NCI-H187 treated with DMSO at 0.1 percent for 48 hours (cell line): ENCODE results near the gene IQCK.

Source experiments
- DNase-seq: peaks from one replicate; lab custom pipeline; 2025; lab: John Stamatoyannopoulos, UW

IQCK gene

GRCh38 chr16:19804538-19805323 is 86.7 kb downstream of the IQCK start:
- peak; percentile 20 for DNase-seq

GRCh38 chr16:19805459-19806162 is 87.5 kb downstream of the IQCK start:
- no peak for DNase-seq

GRCh38 chr16:19808061-19808641 is 90.1 kb downstream of the IQCK start:
- DNase-seq = no peak

DNA sequence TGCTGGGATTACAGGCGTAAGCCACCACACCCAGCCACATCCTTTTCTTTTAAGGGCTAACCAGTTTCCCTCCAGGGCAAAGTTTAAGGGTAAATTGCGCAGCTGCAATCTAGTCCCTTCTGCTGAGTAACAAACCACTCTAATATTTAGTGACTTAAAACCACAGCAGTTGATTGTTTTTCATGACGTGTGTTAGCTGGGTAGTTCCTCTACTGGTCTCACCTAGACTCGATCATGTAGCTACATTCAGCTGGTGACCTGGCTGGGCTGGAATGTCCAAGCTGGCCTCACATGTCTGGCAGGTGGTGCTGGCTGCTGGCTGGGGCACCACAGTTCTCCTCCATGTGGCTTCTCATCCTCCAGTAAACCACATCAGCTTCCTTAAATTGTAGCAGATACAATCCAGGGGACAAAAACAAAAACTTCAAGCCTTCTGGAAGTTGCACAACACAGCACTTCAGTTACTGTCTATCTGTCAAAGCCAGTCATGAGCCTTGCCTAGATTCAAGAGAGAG is 91.1 kb downstream of the IQCK start:
- DNase-seq = no peak

GRCh38 chr16:19809693-19810092 is 91.6 kb downstream of the IQCK start:
- DNase-seq = no peak

DNA sequence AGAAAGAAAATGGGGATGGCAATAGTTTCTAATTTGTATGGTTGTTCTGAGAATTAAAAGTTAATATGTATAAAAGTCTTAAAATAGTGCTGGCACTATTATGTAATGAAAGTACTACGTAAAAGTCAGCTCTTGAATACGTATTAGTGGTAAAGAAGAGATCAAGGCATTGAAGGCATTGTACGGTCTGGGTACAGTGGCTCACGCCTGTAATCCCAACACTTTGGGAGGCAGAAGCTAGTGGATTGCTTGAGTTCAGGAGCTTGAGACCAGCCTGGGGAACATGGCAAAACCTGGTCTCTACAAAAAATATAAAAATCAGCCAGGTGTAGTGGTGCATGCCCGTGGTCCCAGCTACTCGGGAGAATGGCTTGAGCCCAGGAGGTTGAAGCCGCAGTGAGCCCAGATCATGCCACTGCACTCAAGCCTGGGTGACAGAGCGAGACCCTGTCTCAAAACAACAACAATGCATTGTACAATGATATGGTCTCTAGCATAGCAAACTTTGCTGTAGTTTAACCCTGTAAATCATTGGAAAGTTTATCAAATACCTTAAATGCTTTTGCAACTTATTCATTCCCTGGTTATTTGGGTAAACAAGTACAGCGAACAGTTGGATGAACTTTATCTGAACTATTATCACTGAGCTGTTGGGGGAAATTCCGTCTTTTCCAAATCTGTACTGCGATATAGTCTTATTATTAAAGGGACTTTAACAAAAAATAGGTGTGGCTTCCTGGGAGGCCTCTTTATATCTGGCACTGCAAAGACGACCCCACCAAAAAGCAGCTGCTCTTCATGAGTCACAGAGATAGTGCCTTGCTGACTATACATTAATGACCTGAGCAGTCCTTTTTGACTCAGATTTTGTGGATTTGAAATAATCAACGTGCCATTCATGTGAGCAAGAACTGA is 93.0 kb downstream of the IQCK start:
- no peak for DNase-seq

- DNase-seq = no peak
Measured at GRCh38 chr16:19812986-19813385, 94.9 kb downstream of the IQCK start.

DNA sequence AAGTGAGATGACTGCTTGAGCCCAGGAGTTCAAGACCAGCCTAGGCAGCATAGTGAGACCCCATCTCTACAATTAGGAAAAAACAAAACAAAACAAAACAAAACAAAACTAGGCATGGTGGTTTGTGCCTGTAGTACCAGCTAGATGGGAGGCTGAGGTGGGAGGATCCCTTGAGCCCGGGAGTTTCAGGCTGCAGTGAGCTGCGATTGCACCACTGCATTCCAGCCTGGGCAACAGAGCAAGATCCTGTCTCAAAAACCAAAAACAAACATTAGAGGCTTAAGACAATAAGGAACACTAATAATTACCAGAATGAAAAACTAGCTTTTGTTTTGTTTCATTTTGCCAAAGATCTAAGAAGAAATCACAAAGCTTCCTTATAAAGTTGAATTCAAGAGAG is 97.3 kb downstream of the IQCK start:
- DNase-seq = no peak

- no peak for DNase-seq
Measured at GRCh38 chr16:19817122-19817521, 99.1 kb downstream of the IQCK start.

DNA sequence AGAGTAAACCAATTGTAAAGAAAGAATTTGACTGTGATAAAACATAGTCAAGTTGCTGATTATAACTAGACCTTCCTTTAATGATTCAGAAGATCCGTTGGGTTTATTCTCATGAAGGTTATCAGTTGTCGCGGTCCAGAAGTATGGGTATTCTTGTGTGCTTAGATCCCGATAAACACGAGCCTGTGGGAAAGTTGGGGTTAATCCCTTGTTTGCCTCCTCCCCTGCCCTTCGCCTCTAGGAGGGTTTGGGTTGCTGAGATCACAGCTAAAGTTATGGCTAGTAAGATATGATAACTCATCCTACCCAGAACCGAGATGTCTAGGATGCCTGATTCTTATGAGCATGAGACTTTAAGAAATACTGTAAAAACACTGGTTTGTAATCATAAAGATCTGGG is 99.8 kb downstream of the IQCK start:
- DNase-seq = no peak

DNA sequence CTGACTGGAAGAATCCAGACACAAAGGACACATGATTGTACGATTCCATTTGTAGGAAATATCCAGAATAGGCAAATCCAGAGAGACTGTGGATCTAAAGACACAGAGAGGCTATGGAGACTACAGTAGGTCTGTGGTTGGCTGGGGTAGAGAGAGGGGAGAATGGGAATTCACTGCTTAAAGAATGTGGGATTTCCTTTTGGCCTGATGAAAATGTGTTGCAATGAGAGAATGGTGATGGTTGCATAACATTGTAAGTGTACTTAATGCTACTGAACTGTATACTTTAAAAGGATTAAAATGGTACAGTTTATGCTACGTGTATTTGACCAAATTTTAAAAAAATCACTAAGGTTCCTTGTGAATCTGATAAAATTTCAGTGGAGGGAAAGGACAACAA is 104.5 kb downstream of the IQCK start:
- no peak for DNase-seq

DNA sequence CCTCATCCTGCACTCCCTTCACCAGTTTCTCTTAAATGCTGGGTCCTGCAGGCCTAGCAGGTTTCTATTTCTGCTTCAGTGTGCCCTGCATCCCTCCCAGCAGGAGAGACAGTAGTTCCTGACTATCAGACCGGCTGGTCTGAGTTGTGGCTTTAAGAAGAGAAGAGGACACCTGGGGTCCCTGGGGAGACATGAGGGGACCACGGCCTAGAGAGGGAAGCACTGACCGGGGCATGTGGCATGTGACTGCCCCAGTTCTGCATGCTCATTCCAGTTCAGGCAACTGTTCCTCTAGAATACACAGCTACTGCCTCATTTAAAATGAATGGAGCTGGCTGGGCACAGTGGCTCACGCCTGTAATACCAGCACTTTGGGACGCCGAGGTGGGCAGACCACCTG is 105.3 kb downstream of the IQCK start:
- no peak for DNase-seq

DNA sequence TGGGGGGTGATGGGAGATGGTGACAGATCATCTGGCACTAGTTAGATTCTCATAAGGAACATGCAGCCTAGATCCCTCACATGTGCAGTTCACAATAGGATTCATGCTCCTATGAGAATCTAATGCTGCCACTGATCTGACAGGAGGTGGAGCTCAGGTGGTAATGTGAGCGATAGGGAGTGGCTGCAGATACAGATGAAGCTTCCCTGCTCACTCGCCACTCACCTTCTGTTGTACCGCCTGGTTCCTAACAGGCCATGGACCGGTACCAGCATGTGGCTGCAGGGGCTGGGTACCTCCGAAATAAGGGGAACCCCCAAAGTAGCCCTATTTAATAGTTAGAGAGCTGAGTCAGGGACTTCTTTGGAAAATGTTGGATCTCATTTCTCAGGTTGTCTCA is 106.1 kb downstream of the IQCK start:
- no peak for DNase-seq

DNA sequence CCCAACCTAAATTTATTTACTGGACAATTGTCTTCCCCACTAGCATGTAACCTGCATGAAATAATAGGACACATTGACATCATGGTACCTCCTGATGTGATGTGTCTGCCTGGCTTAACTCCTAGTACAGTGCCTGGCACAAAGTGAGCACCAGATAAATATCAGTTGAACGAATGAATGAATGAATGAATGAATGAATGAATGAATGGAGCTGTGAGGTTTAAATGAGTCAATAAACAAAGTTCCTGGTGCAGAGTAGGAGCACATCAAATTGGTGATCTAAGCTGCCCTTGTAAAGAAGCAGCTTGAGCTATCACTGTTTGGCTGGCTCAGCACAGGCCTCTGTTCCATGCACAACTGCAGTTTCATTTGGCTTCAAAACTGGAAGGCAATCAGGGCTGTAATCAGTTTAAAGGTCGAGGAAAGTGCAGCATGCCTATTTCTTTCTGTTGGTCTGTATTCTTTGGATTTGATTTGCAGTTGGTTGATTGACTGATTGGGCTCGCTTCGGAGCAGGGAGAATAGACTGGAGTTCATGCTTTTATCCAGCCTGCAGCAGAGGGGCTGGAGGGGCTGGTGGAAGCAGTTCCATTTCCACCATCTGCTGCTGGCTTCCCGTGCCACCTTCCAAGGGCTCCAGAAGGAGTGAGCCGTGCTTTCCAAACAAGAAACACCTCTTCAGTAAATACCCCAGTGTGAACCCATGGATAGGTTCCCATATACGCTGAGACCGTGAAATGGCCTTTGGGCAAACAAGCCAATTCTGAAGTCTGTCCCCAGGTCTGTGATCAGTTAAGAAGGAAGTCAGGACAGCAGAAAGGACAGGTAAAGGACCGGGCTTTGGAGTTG is 112.0 kb downstream of the IQCK start:
- DNase-seq = no peak

- DNase-seq = no peak
Measured at GRCh38 chr16:19830902-19831560, 113.0 kb downstream of the IQCK start.

GRCh38 chr16:19831678-19832077 is 113.6 kb downstream of the IQCK start:
- DNase-seq = no peak

DNA sequence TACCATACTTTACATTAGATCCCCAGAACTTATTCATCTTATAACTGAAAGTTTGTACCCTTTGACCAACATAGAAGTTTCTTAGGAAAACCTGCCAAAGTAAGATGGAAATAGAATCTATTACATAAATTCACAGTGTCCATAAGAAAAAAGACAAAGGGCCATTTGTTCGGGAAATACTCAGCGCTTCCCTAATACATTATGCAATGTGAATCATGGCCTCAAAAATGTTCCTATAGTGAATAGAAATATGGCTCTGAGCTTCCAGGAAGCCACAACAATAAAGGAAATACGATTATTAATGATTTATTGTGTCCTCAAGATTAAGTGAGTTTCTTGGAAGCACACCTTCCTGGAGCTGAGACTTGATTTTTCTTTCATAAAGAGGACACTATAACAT is 115.1 kb downstream of the IQCK start:
- DNase-seq = no peak

GRCh38 chr16:19833581-19833980 is 115.5 kb downstream of the IQCK start:
- DNase-seq = no peak

DNA sequence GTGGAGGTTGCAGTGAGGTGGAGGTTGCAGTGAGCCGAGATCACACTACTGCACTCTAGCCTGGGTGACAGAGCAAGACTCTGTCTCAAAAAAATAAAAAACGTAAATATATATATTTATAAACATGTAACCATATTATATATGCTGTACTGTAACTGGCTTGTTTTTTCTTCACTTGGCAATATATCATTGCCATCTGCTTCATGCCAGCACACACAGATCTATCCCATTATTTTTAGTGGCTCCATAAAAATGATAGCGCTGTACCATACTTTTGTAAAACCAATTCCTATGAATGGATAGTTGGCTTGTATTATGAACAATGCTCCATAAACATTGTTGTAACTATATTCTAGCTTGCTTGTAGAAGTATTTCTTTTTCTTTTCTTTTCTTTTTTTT is 117.1 kb downstream of the IQCK start:
- DNase-seq = no peak

DNA sequence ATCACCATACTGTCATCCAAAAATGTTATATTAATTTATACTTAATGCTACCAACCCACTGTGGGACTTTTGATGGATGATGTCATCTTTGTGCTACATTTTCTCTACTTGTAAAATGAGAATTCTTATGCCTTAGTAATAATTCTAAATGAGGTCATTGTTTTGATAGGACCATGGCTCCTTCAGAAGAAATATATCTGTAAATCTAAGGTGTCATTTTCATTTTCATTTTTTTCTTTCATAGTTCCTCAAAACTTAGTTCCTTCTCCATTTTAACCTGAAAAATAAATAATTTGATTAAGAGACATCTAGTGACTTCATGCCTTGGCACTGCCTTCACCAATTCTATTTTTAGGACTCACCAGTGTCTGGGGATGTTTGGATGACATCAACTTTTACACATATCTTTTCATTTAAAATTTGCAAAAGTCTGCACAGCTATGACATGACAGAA is 117.9 kb downstream of the IQCK start:
- no peak for DNase-seq
